ENCODE results near the gene EPB41L1. TPM values are rescaled to one million over a fixed set of nuclear protein-coding genes. Genes with fewer than 3 reads are reported as not detected.

EPB41L1 gene
- total RNA-seq, 1 experiment from 2014 or later = 129 TPM

- Mint-ChIP-seq H3K9me3 (ENCODE audit: unreplicated experiment) (no peaks in the 10 kb centered on the region), H3K27me3 (ENCODE audit: insufficient read depth, unreplicated experiment) (no peaks in the 10 kb centered on the region), H3K36me3 (ENCODE audit: insufficient read depth, unreplicated experiment) (peaks cover 11% of the 10 kb centered on the region), H3K4me1 (ENCODE audit: low read depth, unreplicated experiment) (no peaks in the 10 kb centered on the region), H3K4me3 (ENCODE audit: unreplicated experiment) (no peak overlapping the region), H3K27ac (ENCODE audit: unreplicated experiment) (no peak overlapping the region)
- intact Hi-C loops (cut with micrococcal nuclease; ENCODE audit: unreplicated experiment) = no loop called here
- ChIA-PET POLR2A (no interaction called here), CTCF (interaction anchor here (1.1 to 1.9 kb wide), 3 partner anchors 50 to 161 kb away, joined by 6 to 9 read pairs (median 6); no protein-coding TSS in a partner anchor)
- no peak for DNase-seq
- Histone ChIP-seq H3K36me3 (ENCODE audit: control insufficient read depth, insufficient read depth, low read length) (no peaks in the 10 kb centered on the region), H3K4me3 (ENCODE audit: low read depth, low read length) (no peak overlapping the region), H3K27me3 (replicated peaks; ENCODE audit: control insufficient read depth, insufficient read depth, low read length) (no peaks in the 10 kb centered on the region), H3K4me1 (peaks cover 14% of the 10 kb centered on the region), H3K9me3 (no peaks in the 10 kb centered on the region)
- BruUV-seq (replicated peaks) = no TSS peak
- TF ChIP-seq, protein P1, sequence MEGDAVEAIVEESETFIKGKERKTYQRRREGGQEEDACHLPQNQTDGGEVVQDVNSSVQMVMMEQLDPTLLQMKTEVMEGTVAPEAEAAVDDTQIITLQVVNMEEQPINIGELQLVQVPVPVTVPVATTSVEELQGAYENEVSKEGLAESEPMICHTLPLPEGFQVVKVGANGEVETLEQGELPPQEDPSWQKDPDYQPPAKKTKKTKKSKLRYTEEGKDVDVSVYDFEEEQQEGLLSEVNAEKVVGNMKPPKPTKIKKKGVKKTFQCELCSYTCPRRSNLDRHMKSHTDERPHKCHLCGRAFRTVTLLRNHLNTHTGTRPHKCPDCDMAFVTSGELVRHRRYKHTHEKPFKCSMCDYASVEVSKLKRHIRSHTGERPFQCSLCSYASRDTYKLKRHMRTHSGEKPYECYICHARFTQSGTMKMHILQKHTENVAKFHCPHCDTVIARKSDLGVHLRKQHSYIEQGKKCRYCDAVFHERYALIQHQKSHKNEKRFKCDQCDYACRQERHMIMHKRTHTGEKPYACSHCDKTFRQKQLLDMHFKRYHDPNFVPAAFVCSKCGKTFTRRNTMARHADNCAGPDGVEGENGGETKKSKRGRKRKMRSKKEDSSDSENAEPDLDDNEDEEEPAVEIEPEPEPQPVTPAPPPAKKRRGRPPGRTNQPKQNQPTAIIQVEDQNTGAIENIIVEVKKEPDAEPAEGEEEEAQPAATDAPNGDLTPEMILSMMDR (IDR thresholded peaks at IDR 0.05; ENCODE audit: insufficient read depth in 1 of 2, low read depth in 1 of 2, low read length in 1 of 2, severe bottlenecking in 1 of 2, unreplicated experiment in 1 of 2) = no peak
These were observed 2.3 kb upstream of the EPB41L1 start for GRCh38 chr20:36152261-36152660.

GRCh38 chr20:36153204-36153603, 1.3 kb upstream of the EPB41L1 start:
- H3K27me3 Mint-ChIP-seq (ENCODE audit: insufficient read depth, unreplicated experiment) = no peaks in the 10 kb centered on the region
- intact Hi-C loops (cut with micrococcal nuclease; ENCODE audit: unreplicated experiment) = no loop called here
- ChIA-PET POLR2A (no interaction called here), CTCF (interaction anchor here (0.6 to 1.9 kb wide), 5 partner anchors 26 to 162 kb away, joined by 3 to 9 read pairs (median 6); no protein-coding TSS in a partner anchor)
- H3K36me3 Mint-ChIP-seq (ENCODE audit: insufficient read depth, unreplicated experiment) = peaks cover 13% of the 10 kb centered on the region
- no peak overlapping the region for H3K4me3 ChIP-seq (ENCODE audit: low read depth, low read length)
- no peaks in the 10 kb centered on the region for H3K9me3 ChIP-seq
- no peak overlapping the region for H3K4me3 Mint-ChIP-seq (ENCODE audit: unreplicated experiment)
- BruUV-seq (replicated peaks) = no TSS peak
- H3K4me1 ChIP-seq = peaks cover 14% of the 10 kb centered on the region
- no peaks in the 10 kb centered on the region for H3K9me3 Mint-ChIP-seq (ENCODE audit: unreplicated experiment)
- no peak for DNase-seq
- TF ChIP-seq, protein P1 (IDR thresholded peaks at IDR 0.05; ENCODE audit: insufficient read depth in 1 of 2, low read depth in 1 of 2, low read length in 1 of 2, severe bottlenecking in 1 of 2, unreplicated experiment in 1 of 2) = no peak
- H3K27me3 ChIP-seq (replicated peaks; ENCODE audit: control insufficient read depth, insufficient read depth, low read length) = no peaks in the 10 kb centered on the region
- H3K36me3 ChIP-seq (ENCODE audit: control insufficient read depth, insufficient read depth, low read length) = no peaks in the 10 kb centered on the region
- no peak overlapping the region for H3K27ac Mint-ChIP-seq (ENCODE audit: unreplicated experiment)
- H3K4me1 Mint-ChIP-seq (ENCODE audit: low read depth, unreplicated experiment) = no peaks in the 10 kb centered on the region

- Histone ChIP-seq H3K36me3 (ENCODE audit: control insufficient read depth, insufficient read depth, low read length) (no peaks in the 10 kb centered on the region), H3K27me3 (replicated peaks; ENCODE audit: control insufficient read depth, insufficient read depth, low read length) (no peaks in the 10 kb centered on the region), H3K4me3 (ENCODE audit: low read depth, low read length) (no peak overlapping the region), H3K4me1 (peaks cover 14% of the 10 kb centered on the region), H3K9me3 (no peaks in the 10 kb centered on the region)
- intact Hi-C loops (cut with micrococcal nuclease; ENCODE audit: unreplicated experiment) = no loop called here
- no peak for DNase-seq
- BruUV-seq (replicated peaks) = no TSS peak
- Mint-ChIP-seq H3K27ac (ENCODE audit: unreplicated experiment) (no peak overlapping the region), H3K36me3 (ENCODE audit: insufficient read depth, unreplicated experiment) (peaks cover 9% of the 10 kb centered on the region), H3K9me3 (ENCODE audit: unreplicated experiment) (no peaks in the 10 kb centered on the region), H3K4me1 (ENCODE audit: low read depth, unreplicated experiment) (no peaks in the 10 kb centered on the region), H3K4me3 (ENCODE audit: unreplicated experiment) (no peak overlapping the region), H3K27me3 (ENCODE audit: insufficient read depth, unreplicated experiment) (no peaks in the 10 kb centered on the region)
- CTCF ChIA-PET = interaction anchor here (0.6 to 1.9 kb wide), 4 partner anchors 25 to 161 kb away, joined by 3 to 9 read pairs (median 4); no protein-coding TSS in a partner anchor
- POLR2A ChIA-PET = no interaction called here
- TF ChIP-seq, protein P1 (IDR thresholded peaks at IDR 0.05; ENCODE audit: insufficient read depth in 1 of 2, low read depth in 1 of 2, low read length in 1 of 2, severe bottlenecking in 1 of 2, unreplicated experiment in 1 of 2) = no peak
These were observed 522 bp upstream of the EPB41L1 start for GRCh38 chr20:36153736-36154699.
